Measurements from ENCODE around the gene ATP6V1G2. TPM values are rescaled to one million over a fixed set of nuclear protein-coding genes. Genes with fewer than 3 reads are reported as not detected.

ATP6V1G2 gene
- total and polyA plus RNA-seq, 2 of the 8 experiments (the other 6 are each of a cell fraction or from before 2014, with no cell fraction given), result 3.0 to 5.7 TPM

DNA sequence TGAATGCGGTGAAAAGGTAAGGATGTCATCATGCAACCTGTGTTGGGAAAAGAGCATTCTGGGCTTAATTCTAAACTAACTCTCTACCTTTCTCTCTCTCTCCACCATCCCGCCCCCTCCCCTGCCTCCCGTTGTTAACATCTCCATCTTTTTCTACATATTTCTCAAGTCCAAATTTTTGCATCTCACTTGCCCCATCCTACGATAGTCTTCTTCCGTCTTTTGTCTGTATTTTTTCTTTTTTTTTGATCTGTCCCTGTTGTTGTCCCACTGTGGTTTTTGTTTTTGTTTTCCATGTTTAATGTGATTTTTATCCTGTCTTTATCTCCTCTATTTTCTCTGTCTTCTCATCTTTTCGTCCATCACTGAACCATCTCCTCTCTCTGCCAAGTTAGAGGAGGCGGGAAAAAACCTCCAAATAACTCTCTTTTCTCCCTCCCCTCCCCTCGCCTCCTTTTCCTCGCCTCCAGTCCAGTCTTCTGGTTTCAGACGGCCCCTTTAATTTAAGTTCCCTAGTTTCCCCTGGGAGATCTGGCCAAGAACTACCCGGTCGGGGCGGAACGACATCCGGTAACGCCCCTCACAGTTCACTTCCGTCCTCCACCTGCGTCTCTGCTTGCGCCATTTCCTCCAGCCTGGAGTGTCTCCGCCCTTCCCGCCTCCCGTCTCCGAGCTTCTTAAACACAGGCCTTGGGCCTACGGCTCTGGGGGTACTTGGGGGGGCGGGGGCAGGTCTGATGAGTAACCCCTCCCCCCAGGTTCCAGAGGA lies 734 bp upstream of the ATP6V1G2 start, which contains the start of gene NFKBIL1:
Gene NFKBIL1, plus strand, starts transcription at position 651 of the 769 bp plus-strand sequence. Its CDS starts 87 bp downstream, at position 738.
- Histone ChIP-seq H3K27me3 (replicated peaks in 1 of 4; ENCODE audit: control insufficient read depth in 3 of 4, extremely low read depth in 1 of 4, insufficient read depth in 3 of 4, low read length in 3 of 4) (no peaks in the 10 kb centered on the region), H2BK12ac (ENCODE audit: low read depth, low read length) (no peak within 1 kb of the TSS)
- FAIRE-seq, result no peak
- TF ChIP-seq ATF2 (IDR thresholded peaks at IDR 0.05; ENCODE audit: low read length) (0 out of 2 replicates have a peak, but pooled peaks have one; percentile 17), SP4 (IDR thresholded peaks at IDR 0.05; ENCODE audit: low read length) (peak; percentile 88), EZH2 (IDR thresholded peaks at IDR 0.05; ENCODE audit: low read depth, low read length, severe bottlenecking) (no peak), E2F6 (IDR thresholded peaks at IDR 0.05) (peak; percentile 23; the same call in 1 of the 2 replicates), MAFK (IDR thresholded peaks at IDR 0.05; ENCODE audit: low read depth, low read length) (no peak), CTBP2 (IDR thresholded peaks at IDR 0.05; ENCODE audit: borderline replicate concordance, insufficient read depth, insufficient read length, low read length) (peak; percentile 2)
- TF ChIP-seq, protein P1, sequence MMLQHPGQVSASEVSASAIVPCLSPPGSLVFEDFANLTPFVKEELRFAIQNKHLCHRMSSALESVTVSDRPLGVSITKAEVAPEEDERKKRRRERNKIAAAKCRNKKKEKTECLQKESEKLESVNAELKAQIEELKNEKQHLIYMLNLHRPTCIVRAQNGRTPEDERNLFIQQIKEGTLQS (IDR thresholded peaks at IDR 0.05; ENCODE audit: insufficient read depth, low read depth, low read length), result no peak

More for the DNA sequence above, 734 bp upstream of the ATP6V1G2 start, which contains the start of gene NFKBIL1:
- no peak within 1 kb of the TSS for H3K23ac ChIP-seq (ENCODE audit: insufficient read length)
- peaks cover 0 to 8% (median 5%) of the 10 kb centered on the region in 4 experiments; a peak in 5 of 7 replicates for H3K4me1 ChIP-seq (replicated peaks in 1 of 4; ENCODE audit: control insufficient read depth in 3 of 4, insufficient read depth in 4 of 4, low read length in 3 of 4)
- H4K20me1 ChIP-seq (replicated peaks in 1 of 2; ENCODE audit: control insufficient read depth in 1 of 2, insufficient read depth in 2 of 2, low read length in 2 of 2), result no peaks in the 10 kb centered on the region
- H4K91ac ChIP-seq (replicated peaks; ENCODE audit: insufficient read length, low read length), result peak within 1 kb of the TSS; percentile 67
- no peak within 1 kb of the TSS for H2BK15ac ChIP-seq (ENCODE audit: low read length)
- peak within 1 kb of the TSS; percentile 83 for H4K8ac ChIP-seq (ENCODE audit: extremely low read depth, insufficient read depth, low read length)
- H2BK120ac ChIP-seq (replicated peaks; ENCODE audit: low read depth, low read length), result no peak within 1 kb of the TSS
- ChIA-PET POLR2A (ENCODE audit: partially characterized antibody) (interaction anchor here (0.6 to 18.4 kb wide), 33 partner anchors 9 to 1221 kb away, joined by 3 to 428 read pairs (median 5); partner anchors contain the start of genes BAG6, C6orf47, DDAH2 and GPANK1), CTCF (ENCODE audit: partially characterized antibody) (interaction anchor here (0.6 to 24.7 kb wide), 15 partner anchors 9 to 178 kb away, joined by 3 to 613 read pairs (median 4); partner anchors contain the start of genes AIF1, BAG6, C6orf47 and LST1)
- H3K14ac ChIP-seq (ENCODE audit: insufficient read length), result no peak within 1 kb of the TSS
- H3K18ac ChIP-seq (ENCODE audit: extremely low read depth, low read length), result no peak within 1 kb of the TSS; the same call in 1 of the 2 replicates
- peak; percentile 88 to 94 for DNase-seq (ENCODE audit: low read depth in 1 of 2, low spot score in 2 of 2)
- H3K23me2 ChIP-seq (ENCODE audit: low read depth, low read length), result peaks cover 2% of the 10 kb centered on the region; the same call in 1 of the 2 replicates
- H4K5ac ChIP-seq (ENCODE audit: insufficient read length, low read depth, low read length), result peak within 1 kb of the TSS; percentile 33
- H3K27ac ChIP-seq (ENCODE audit: low read depth, low read length), result peak within 1 kb of the TSS; percentile 21; the same call in 1 of the 2 replicates
- peak within 1 kb of the TSS; percentile 32 to 84 for H3K4me2 ChIP-seq (ENCODE audit: insufficient read depth in 1 of 2, low read depth in 2 of 2, low read length in 2 of 2)
- H3K4me3 ChIP-seq (ENCODE audit: extremely low read depth in 1 of 4, insufficient read depth in 2 of 4, low read depth in 3 of 4, low read length in 4 of 4), result peak within 1 kb of the TSS; percentile 37 to 70 (median 51); a peak in 7 of 8 replicates
- peaks cover 0 to 4% (median 3%) of the 10 kb centered on the region in 4 experiments; a peak in 4 of 8 replicates for H3K36me3 ChIP-seq (ENCODE audit: control insufficient read depth in 2 of 4, insufficient read depth in 4 of 4, low read length in 3 of 4)
- no peak within 1 kb of the TSS for H2AK5ac ChIP-seq (ENCODE audit: low read depth, low read length)
- H3K79me2 ChIP-seq (ENCODE audit: control insufficient read depth in 1 of 2, insufficient read depth in 2 of 2, low read length in 2 of 2), result peaks cover 0 to 15% of the 10 kb centered on the region in 2 experiments; a peak in 1 of 4 replicates
- 2% methylated on average over 20 of the region's 25 CpGs; no CpG with 5 or more reads in 1 of the 2 experiments for WGBS, 2 experiments (ENCODE audit: extremely low coverage in 1 of 2, insufficient coverage in 1 of 2, insufficient read length in 1 of 2, insufficient replicate concordance in 2 of 2, low coverage in 1 of 2, low lambda C conversion rate in 2 of 2, missing lambda C conversion rate in 1 of 2)
- no peaks in the 10 kb centered on the region; the same call in 1 of the 2 replicates for H3K79me1 ChIP-seq (ENCODE audit: low read depth, low read length)
- H3K9me3 ChIP-seq (ENCODE audit: insufficient read depth in 2 of 2, low read depth in 1 of 2, low read length in 1 of 2), result no peaks in the 10 kb centered on the region
- no peak within 1 kb of the TSS; the same call in 1 of the 2 replicates for H2BK20ac ChIP-seq (ENCODE audit: low read length)
- no peak within 1 kb of the TSS for H3K4ac ChIP-seq (replicated peaks; ENCODE audit: insufficient read length, low read depth, low read length)
- no peak within 1 kb of the TSS for H3K56ac ChIP-seq (replicated peaks; ENCODE audit: insufficient read length, low read depth, low read length)
- no peak within 1 kb of the TSS for H2BK5ac ChIP-seq (ENCODE audit: low read depth, low read length)
- H3K9ac ChIP-seq (replicated peaks in 1 of 4; ENCODE audit: extremely low read depth in 1 of 4, low read depth in 3 of 4, low read length in 3 of 4), result peak within 1 kb of the TSS in 3 of 4 experiments; percentile 46 to 48 (median 46); a peak in 5 of 7 replicates
- H2AFZ ChIP-seq (ENCODE audit: low read length), result no peak within 1 kb of the TSS; the same call in 1 of the 2 replicates

Measured in H1 (cell line).